Dermis microvascular lymphatic vessel endothelial cell (primary cell): Measurements from ENCODE around the gene ABCC12. TPM values are rescaled to one million over a fixed set of nuclear protein-coding genes. Genes with fewer than 3 reads are reported as not detected.

Source experiments
- DNase-seq, 2 donors: peaks; one replicate each; pipeline versions ENCODE4 v3.0.0 to v3.0.0-alpha.2; 2010; ENCODE audit warnings: low read depth in 2 of 2
- total RNA-seq: library from RNA; depleted of rRNA; stranded (reverse); fragments of >200 nt; gene quantifications from 2 replicates; pipeline ENCODE4 v1.2.1, GENCODE V29; 2014

ABCC12 gene
- total RNA-seq, 1 donor from 2014 or later: not detected

GRCh38 chr16:48165961-48166578 is 10.3 kb upstream of the ABCC12 start:
- DNase-seq: peak in 1 of 2 donors; percentile 3

GRCh38 chr16:48164907-48165715 is 9.3 kb upstream of the ABCC12 start:
- DNase-seq: peak; percentile 30 to 58

GRCh38 chr16:48162839-48163410 is 7.1 kb upstream of the ABCC12 start:
- DNase-seq: no peak

- no peak for DNase-seq
Observed at GRCh38 chr16:48161906-48162305, 6.1 kb upstream of the ABCC12 start.

GRCh38 chr16:48160575-48160974 is 4.8 kb upstream of the ABCC12 start:
- DNase-seq: no peak

GRCh38 chr16:48158296-48158695 is 2.5 kb upstream of the ABCC12 start:
- peak in 1 of 2 donors; percentile 11 for DNase-seq

- no peak for DNase-seq
Observed at GRCh38 chr16:48157794-48158193, 2.0 kb upstream of the ABCC12 start.

GRCh38 chr16:48157302-48157701 is 1.5 kb upstream of the ABCC12 start:
- DNase-seq: no peak

- DNase-seq: peak; percentile 28 to 68
Observed at GRCh38 chr16:48156790-48157209, 1.0 kb upstream of the ABCC12 start.

- no peak for DNase-seq
Observed at GRCh38 chr16:48153774-48154173, 2.0 kb downstream of the ABCC12 start.

GRCh38 chr16:48152226-48152625 is 3.6 kb downstream of the ABCC12 start:
- no peak for DNase-seq

GRCh38 chr16:48150707-48151106 is 5.1 kb downstream of the ABCC12 start:
- DNase-seq: no peak

GRCh38 chr16:48146710-48147109 is 9.1 kb downstream of the ABCC12 start:
- no peak for DNase-seq

GRCh38 chr16:48146131-48146530 is 9.7 kb downstream of the ABCC12 start:
- no peak for DNase-seq

- no peak for DNase-seq
Observed at GRCh38 chr16:48143812-48144368, 11.9 kb downstream of the ABCC12 start.

- DNase-seq: no peak
Observed at GRCh38 chr16:48140821-48141220, 15.0 kb downstream of the ABCC12 start.

- no peak for DNase-seq
Observed at GRCh38 chr16:48139517-48139916, 16.3 kb downstream of the ABCC12 start.

GRCh38 chr16:48138543-48138942 is 17.2 kb downstream of the ABCC12 start:
- no peak for DNase-seq

GRCh38 chr16:48137822-48138221 is 18.0 kb downstream of the ABCC12 start:
- DNase-seq: no peak

GRCh38 chr16:48136547-48137360 is 19.0 kb downstream of the ABCC12 start:
- no peak for DNase-seq

GRCh38 chr16:48133455-48134211 is 22.2 kb downstream of the ABCC12 start:
- DNase-seq: no peak
